ENCODE data around the gene PRPF39. TPM values are rescaled to one million over a fixed set of nuclear protein-coding genes. Genes with fewer than 3 reads are reported as not detected.
"Not testable (repeated sequence)": the region's sequence is repeated elsewhere in the genome, so short reads cannot be mapped to it uniquely, and the experiment has no call there.

PRPF39 gene
- total RNA-seq, 1 experiment from 2014 or later, result 22.8 TPM

DNA sequence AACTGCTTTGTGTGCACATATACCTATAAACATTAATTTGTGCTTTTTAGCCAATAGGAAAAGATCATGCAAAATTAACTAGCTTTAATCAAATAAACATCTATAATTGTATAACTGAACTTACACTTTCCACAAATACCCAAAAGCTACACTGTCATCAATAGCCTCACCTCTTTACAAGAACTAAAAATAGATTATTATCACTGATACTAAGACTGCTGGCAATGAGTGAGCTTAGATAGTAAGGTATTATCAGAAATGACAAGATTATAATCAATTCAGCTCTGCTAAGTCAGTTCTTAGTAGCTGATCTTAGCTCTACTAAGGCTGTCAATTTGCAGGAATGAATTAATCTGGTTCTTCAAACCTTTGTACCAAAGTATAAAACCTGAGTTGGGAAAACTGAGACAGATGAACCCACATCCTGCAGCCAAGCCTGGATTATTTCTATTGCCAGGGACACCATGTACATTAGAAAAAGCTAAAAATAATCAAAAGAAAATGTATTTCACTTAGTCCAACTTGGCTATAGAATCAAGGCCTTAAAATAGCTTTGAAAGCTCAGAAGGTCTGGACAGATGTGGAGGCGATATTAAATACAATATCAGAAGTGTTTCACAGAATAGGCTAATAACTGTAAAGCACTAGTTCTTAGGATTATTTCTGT is 45.2 kb downstream of the PRPF39 start:
- in situ Hi-C loops (cut with HindIII; ENCODE audit: low pct_unique_long_range_greater_than_20kb, low sequenced_read_pairs), result no loop called here
- DNase-seq (ENCODE audit: low read depth), result no peak

DNA sequence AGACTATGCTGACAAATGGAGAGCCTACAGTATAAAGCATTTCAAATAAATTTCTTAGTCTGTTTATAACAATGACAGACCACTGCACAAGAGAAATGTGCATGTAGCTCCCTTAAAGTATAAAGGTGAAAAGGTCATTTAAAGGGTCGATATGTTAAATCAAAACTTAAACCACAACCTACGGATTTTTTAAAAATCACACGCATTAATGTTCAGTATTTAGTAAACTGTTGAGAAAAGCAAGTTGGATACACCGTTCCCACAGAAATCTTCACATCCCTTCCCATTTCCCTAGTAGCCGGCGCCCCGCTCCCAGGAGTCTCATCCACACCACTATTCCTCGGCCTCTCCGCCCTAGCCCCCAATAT is 49.8 kb downstream of the PRPF39 start:
- peak; percentile 4 for DNase-seq (ENCODE audit: low read depth)
- in situ Hi-C loops (cut with HindIII; ENCODE audit: low pct_unique_long_range_greater_than_20kb, low sequenced_read_pairs), result no loop called here

DNA sequence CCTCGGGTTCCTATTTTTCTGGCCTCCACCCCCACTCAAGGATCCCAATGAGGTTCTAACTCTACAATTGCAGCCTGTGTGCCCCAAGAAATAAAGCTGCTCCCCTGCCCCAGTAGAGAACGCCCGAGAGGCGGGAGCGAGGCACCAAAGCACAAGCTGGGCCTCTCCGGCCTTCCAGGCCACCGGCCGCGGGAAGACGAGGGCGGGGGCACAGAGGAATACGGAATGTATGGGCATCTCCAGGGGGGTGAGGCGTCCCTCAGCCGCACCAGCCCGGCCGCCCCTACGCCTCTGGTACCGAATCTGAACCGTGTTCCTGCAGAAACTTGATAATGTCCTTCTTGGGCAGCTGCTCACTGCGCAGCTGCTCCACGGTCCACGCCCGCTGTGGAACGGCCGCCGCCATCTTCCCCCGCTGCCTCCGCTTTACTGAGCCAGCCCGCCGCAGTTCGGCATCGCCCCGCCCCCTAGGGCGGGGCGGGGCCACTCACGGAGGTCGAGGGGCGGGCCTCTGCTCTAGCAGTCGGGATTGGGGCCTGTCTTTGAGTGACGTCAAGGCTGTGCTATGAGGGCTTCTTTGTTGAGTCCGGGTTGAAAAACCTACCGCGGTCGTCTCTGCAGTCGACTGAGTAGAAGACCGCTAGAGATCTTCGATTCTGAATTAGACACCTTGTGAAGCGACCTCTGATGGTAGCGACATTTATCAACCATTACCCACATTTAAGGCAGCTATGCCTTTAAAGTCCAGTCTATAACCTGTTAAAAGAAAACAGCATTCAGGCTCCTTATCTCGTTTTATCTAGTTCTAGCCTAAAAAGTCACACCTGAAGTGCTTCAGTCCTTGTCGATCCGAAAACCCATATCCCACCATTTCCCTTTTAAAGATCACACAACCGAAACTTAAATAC is 50.4 kb downstream of the PRPF39 start, which contains the start of gene FKBP3:
Gene FKBP3 (minus strand): TSS at position 431 of the 908 bp plus-strand sequence. CDS start 25 bp downstream, at position 406.
- in situ Hi-C loops (cut with HindIII; ENCODE audit: low pct_unique_long_range_greater_than_20kb, low sequenced_read_pairs), result no loop called here

DNA sequence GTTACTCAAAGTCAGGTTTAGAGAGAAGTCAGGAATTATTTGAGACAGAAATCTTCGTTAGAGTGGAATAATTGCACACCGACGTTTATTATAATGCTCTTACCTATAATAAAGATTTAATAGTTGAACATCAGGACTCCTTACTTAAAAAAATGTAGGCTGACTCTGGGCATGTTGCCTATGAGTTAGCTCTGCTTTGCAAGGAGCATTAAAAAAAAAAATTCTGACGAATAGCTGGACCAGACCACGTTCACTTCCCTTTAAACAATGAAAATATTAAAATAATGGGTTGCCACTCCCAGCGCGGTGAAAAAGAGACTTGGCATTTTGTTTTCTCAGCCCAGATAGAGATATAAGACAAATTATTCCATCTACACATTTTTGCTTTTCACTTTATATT is 51.2 kb downstream of the PRPF39 start:
- in situ Hi-C loops (cut with HindIII; ENCODE audit: low pct_unique_long_range_greater_than_20kb, low sequenced_read_pairs), result no loop called here
- DNase-seq (ENCODE audit: low read depth), result no peak

More for the DNA sequence above, 50.4 kb downstream of the PRPF39 start, which contains the start of gene FKBP3:
- DNase-seq (ENCODE audit: low read depth), result peak; percentile 97

DNA sequence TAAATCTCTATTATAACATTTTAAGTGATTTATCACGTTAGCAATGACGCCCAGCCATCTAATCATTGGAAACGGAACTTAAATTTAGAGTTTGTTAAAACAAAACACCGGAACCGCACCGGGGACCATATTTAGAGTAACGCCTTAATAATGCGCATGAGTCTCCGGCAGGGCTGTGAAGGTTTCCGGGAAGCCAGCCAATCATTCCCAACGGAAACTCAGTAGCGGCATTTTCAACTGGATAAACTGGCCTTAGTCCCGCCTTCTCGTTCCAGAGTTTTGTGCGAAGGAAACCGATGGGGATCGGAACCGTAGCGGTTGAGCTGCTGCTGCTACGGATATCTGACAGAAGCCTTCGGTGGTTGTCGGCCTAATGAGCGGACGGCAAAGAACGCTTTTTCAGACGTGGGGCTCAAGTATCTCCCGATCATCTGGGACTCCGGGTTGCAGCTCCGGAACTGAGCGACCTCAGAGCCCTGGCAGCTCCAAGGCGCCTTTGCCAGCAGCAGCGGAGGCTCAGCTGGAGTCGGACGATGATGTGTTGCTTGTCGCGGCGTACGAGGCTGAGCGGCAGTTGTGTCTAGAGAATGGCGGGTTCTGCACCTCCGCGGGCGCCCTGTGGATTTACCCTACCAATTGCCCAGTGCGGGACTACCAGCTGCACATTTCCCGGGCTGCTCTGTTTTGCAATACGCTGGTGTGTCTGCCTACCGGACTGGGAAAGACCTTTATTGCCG is 51.9 kb downstream of the PRPF39 start, which contains the start of gene FANCM:
Gene FANCM (plus strand): TSS at position 272 of the 737 bp plus-strand sequence. CDS start 102 bp downstream, at position 374.
- peak; percentile 89 for DNase-seq (ENCODE audit: low read depth)
- in situ Hi-C loops (cut with HindIII; ENCODE audit: low pct_unique_long_range_greater_than_20kb, low sequenced_read_pairs), result no loop called here

DNA sequence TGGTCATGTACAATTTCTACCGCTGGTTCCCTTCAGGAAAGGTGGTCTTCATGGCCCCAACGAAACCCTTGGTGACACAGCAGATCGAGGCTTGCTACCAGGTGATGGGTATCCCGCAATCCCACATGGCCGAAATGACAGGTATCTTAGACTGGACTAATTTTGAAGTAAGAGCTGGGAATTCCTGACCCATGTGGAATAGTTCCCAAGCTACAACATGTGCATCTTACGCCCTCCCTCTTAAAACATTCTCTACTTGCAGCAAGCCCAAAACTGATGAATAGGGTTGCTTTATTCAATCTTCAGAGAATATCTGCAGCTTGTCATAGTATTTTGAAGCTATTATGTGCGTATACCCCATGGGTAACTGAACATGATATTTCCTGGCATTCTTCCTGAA is 52.5 kb downstream of the PRPF39 start:
- DNase-seq (ENCODE audit: low read depth), result no peak
- in situ Hi-C loops (cut with HindIII; ENCODE audit: low pct_unique_long_range_greater_than_20kb, low sequenced_read_pairs), result no loop called here

DNA sequence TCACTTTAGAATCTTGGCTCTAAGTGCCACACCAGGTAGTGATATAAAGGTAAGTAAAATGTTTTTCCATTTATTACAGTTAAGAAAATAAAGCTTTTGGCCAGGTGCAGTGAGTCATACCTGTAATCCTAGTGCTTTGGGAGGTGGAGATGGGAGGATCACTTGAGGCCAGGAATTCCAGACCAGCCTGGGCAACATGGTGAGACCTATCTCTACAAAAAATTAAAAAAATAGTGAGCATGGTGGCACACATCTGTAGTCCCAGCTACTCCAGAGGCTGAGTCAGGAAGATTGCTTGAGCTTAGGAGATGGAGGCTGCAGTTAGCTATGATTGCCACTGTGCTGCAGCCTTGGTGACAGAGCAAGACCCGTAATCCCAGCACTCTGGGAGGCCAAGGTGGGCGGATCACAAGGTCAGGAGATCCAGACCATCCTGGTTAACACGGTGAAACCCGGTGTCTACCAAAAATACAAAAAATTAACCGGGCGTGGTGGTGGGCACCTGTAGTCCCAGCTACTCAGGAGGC is 56.8 kb downstream of the PRPF39 start:
- in situ Hi-C loops (cut with HindIII; ENCODE audit: low pct_unique_long_range_greater_than_20kb, low sequenced_read_pairs), result no loop called here
- DNase-seq (ENCODE audit: low read depth), result no peak

DNA sequence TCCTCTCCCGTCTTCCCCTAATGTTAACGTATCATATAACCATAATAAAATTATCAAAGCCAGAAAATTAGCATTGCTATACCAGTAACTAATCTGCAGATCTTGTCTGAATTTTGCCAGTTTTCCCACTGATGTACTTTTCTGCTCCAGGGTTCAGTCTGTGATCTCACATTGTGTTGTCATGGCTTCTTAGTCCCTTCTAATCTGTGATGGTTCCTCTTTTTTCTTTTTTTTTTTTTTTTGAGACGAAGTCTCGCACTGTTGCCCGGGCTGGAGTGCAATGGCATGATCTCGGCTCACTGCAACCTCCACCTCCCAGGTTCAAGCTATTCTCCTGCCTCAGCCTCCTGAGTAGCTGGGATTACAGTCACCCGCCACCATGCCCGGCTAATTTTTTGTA is 58.2 kb downstream of the PRPF39 start:
- in situ Hi-C loops (cut with HindIII; ENCODE audit: low pct_unique_long_range_greater_than_20kb, low sequenced_read_pairs); DNase-seq (ENCODE audit: low read depth): not testable (repeated sequence)

DNA sequence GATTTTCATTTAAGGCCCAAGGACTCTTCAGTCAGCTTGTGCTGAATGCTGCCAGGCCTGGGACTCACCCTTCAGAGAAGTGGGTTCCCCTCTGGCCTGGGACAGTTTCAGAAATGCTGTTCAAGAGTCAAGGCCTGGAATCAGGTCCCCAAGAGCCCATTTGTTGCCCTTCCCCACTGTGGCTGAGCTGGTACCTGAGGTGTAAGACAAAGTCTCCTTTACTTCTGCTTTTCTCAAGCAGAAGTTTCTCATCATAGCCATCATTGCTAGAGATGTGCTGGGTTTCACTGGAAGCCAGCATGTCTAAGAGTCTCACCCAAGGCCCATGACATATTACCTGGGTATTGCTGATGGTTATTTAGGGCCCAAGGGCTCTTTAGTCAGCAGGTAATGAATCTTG is 60.7 kb downstream of the PRPF39 start:
- in situ Hi-C loops (cut with HindIII; ENCODE audit: low pct_unique_long_range_greater_than_20kb, low sequenced_read_pairs), result no loop called here
- DNase-seq (ENCODE audit: low read depth), result no peak

DNA sequence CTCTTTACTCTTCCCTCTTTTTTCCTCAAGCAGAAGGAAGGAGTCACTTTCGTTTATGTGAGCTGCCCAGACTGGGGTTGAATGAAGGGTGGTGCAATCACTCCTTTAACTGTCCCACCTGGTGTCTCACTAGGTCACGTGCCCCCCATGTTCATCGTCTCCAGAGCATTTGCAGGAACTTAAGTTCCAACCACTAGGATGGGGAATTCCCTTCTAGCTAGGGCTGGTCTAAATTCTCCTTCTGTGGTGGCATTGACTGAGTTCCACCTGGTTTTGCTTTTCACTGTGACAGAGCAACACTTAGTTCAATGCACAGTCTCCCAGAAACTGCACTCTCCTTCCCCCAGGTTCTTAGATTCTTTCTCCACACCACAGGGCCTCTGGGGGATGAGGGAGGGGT is 61.3 kb downstream of the PRPF39 start:
- in situ Hi-C loops (cut with HindIII; ENCODE audit: low pct_unique_long_range_greater_than_20kb, low sequenced_read_pairs), result no loop called here
- DNase-seq (ENCODE audit: low read depth), result no peak

DNA sequence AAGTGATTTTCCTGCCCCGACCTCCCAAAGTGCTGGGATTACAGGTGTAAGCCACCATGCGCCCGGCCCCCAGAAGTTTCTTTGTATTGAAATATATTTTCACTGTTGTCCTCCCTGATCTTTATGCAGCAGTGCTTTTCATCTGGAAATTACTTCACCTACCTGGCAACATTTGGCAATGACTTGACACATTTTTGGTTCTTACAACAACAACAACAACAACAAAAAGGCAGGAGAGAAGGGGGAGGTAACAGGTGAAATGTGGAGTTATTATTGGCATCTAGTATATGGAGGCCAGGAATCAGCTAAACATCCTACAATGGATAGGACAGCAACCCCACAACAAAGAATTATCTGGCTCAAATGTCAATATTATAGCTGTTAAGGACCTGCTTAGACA is 65.7 kb downstream of the PRPF39 start:
- in situ Hi-C loops (cut with HindIII; ENCODE audit: low pct_unique_long_range_greater_than_20kb, low sequenced_read_pairs), result no loop called here
- no peak for DNase-seq (ENCODE audit: low read depth)

DNA sequence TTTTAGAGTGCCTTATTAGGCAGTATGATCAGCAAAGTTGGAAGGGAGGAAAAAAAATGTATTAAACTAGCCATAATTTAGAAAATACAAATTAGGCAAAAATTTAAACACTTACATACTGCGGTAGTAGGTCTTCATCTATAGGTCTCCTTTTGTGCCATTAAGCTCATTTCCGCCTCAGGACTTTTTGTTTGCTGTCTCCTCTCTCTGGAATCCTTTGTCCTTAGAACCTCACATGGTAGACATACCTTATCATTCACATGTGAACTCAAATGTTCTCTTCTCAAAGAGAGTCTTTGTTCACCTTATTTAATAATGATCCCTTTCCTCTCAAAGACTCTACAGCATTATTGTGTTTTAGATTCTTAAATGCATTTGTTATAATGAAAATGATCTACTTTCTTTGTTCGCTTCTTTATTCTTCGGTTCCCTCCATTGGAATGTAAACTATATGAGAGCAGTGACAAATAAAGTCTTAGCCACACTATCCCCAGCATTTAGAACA is 66.5 kb downstream of the PRPF39 start:
- in situ Hi-C loops (cut with HindIII; ENCODE audit: low pct_unique_long_range_greater_than_20kb, low sequenced_read_pairs), result no loop called here

DNA sequence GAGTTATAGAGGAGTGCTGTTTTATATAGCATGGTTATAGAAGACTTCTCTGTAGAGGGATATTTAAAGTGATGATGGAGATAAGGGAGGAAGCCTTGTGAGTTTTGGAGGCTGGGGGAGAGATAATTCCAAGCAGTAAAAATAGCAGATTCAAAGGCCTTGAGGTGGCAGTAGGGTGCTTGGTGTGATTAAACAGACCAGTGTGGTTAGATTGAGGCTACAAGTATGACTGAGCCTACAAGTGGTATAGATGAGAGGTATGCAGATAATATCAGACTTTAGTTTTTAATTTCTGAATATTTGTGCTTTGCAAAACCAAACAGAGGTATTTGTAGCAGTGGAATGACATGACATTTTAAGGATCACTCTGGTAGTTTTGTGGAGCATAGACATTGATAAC is 72.2 kb downstream of the PRPF39 start:
- DNase-seq (ENCODE audit: low read depth), result no peak
- in situ Hi-C loops (cut with HindIII; ENCODE audit: low pct_unique_long_range_greater_than_20kb, low sequenced_read_pairs), result no loop called here

More for the DNA sequence above, 66.5 kb downstream of the PRPF39 start:
- DNase-seq (ENCODE audit: low read depth), result no peak

Other genes starting within 250 kb of the PRPF39 start
- 1.8 and 2.9 TPM in 2 replicates for gene KLHL28, start 122.2 kb upstream of the PRPF39 start, total RNA-seq (2014; rRNA removed; shearing (Covaris generic); ENCODE audit: low replicate concordance)
- gene TOGARAM1, start 121.9 kb upstream of the PRPF39 start, total RNA-seq (2014; rRNA removed; shearing (Covaris generic); ENCODE audit: low replicate concordance), result 2.8 and 3.9 TPM in 2 replicates
- 29.0 and 52.9 TPM in 2 replicates for gene FKBP3, start 50.4 kb downstream of the PRPF39 start, total RNA-seq (2014; rRNA removed; shearing (Covaris generic); ENCODE audit: low replicate concordance)
- 1.3 and 1.8 TPM in 2 replicates for gene FANCM, start 51.8 kb downstream of the PRPF39 start, total RNA-seq (2014; rRNA removed; shearing (Covaris generic); ENCODE audit: low replicate concordance)
- gene MIS18BP1, start 169.1 kb downstream of the PRPF39 start, total RNA-seq (2014; rRNA removed; shearing (Covaris generic); ENCODE audit: low replicate concordance), result 18.5 and 26.6 TPM in 2 replicates